ENCODE data around the gene ASCL1. TPM values are rescaled to one million over a fixed set of nuclear protein-coding genes. Genes with fewer than 3 reads are reported as not detected.

ASCL1 gene
- total RNA-seq, 2 donors from 2014 or later: 0.17 to 0.53 TPM

GRCh38 chr12:102966200-102966863 lies 8.9 kb downstream of the ASCL1 start:
- no peak overlapping the region for H3K27ac ChIP-seq
- H3K4me3 ChIP-seq: no peak overlapping the region
- H3K9me3 ChIP-seq: no peaks in the 10 kb centered on the region
- no peaks in the 10 kb centered on the region for H3K36me3 ChIP-seq
- H3K27me3 ChIP-seq: peaks cover 50% of the 10 kb centered on the region
- intact Hi-C loops (cut with DNase I): no loop called here
- DNase-seq: no peak
- H3K4me1 ChIP-seq: no peaks in the 10 kb centered on the region
- no peak for TF ChIP-seq CTCF (IDR thresholded peaks at IDR 0.05)
- no peak overlapping the region for H3K9ac ChIP-seq (ENCODE audit: low read depth in 2 of 2, low read length in 2 of 2)

- no peak overlapping the region for H3K27ac ChIP-seq
- H3K4me1 ChIP-seq: no peaks in the 10 kb centered on the region
- intact Hi-C loops (cut with DNase I): no loop called here
- H3K9ac ChIP-seq (ENCODE audit: low read depth in 2 of 2, low read length in 2 of 2): no peak overlapping the region
- no peaks in the 10 kb centered on the region for H3K36me3 ChIP-seq
- no peak for TF ChIP-seq CTCF (IDR thresholded peaks at IDR 0.05)
- H3K9me3 ChIP-seq: no peaks in the 10 kb centered on the region
- H3K27me3 ChIP-seq: peaks cover 10% of the 10 kb centered on the region
- no peak overlapping the region for H3K4me3 ChIP-seq
- no peak for DNase-seq
Measured at GRCh38 chr12:102970780-102971179, 13.3 kb downstream of the ASCL1 start.

GRCh38 chr12:102971227-102971626 lies 13.8 kb downstream of the ASCL1 start:
- no peak for TF ChIP-seq CTCF (IDR thresholded peaks at IDR 0.05)
- H3K4me1 ChIP-seq: no peaks in the 10 kb centered on the region
- H3K9me3 ChIP-seq: no peaks in the 10 kb centered on the region
- H3K27ac ChIP-seq: no peak overlapping the region
- no peak overlapping the region for H3K9ac ChIP-seq (ENCODE audit: low read depth in 2 of 2, low read length in 2 of 2)
- intact Hi-C loops (cut with DNase I): no loop called here
- no peaks in the 10 kb centered on the region for H3K36me3 ChIP-seq
- no peak for DNase-seq
- H3K27me3 ChIP-seq: peaks cover 5% of the 10 kb centered on the region
- H3K4me3 ChIP-seq: no peak overlapping the region

GRCh38 chr12:102973583-102973982 lies 16.1 kb downstream of the ASCL1 start:
- no peak for TF ChIP-seq CTCF (IDR thresholded peaks at IDR 0.05)
- intact Hi-C loops (cut with DNase I): no loop called here

GRCh38 chr12:102976609-102977280 lies 19.3 kb downstream of the ASCL1 start:
- Histone ChIP-seq H3K27ac (no peak overlapping the region), H3K9ac (ENCODE audit: low read depth in 2 of 2, low read length in 2 of 2) (no peak overlapping the region), H3K4me1 (no peaks in the 10 kb centered on the region), H3K4me3 (no peak overlapping the region), H3K27me3 (no peaks in the 10 kb centered on the region), H3K36me3 (no peaks in the 10 kb centered on the region), H3K9me3 (no peaks in the 10 kb centered on the region)
- no peak for DNase-seq
- intact Hi-C loops (cut with DNase I): no loop called here
- no peak for TF ChIP-seq CTCF (IDR thresholded peaks at IDR 0.05)

More at GRCh38 chr12:102973583-102973982, 16.1 kb downstream of the ASCL1 start:
- no peak for DNase-seq
- H3K27ac ChIP-seq: no peak overlapping the region
- H3K9me3 ChIP-seq: no peaks in the 10 kb centered on the region
- no peak overlapping the region for H3K4me3 ChIP-seq
- H3K36me3 ChIP-seq: no peaks in the 10 kb centered on the region
- no peak overlapping the region for H3K9ac ChIP-seq (ENCODE audit: low read depth in 2 of 2, low read length in 2 of 2)
- no peaks in the 10 kb centered on the region for H3K27me3 ChIP-seq
- H3K4me1 ChIP-seq: no peaks in the 10 kb centered on the region
